ENCODE data around the gene SNAPIN.

DNA sequence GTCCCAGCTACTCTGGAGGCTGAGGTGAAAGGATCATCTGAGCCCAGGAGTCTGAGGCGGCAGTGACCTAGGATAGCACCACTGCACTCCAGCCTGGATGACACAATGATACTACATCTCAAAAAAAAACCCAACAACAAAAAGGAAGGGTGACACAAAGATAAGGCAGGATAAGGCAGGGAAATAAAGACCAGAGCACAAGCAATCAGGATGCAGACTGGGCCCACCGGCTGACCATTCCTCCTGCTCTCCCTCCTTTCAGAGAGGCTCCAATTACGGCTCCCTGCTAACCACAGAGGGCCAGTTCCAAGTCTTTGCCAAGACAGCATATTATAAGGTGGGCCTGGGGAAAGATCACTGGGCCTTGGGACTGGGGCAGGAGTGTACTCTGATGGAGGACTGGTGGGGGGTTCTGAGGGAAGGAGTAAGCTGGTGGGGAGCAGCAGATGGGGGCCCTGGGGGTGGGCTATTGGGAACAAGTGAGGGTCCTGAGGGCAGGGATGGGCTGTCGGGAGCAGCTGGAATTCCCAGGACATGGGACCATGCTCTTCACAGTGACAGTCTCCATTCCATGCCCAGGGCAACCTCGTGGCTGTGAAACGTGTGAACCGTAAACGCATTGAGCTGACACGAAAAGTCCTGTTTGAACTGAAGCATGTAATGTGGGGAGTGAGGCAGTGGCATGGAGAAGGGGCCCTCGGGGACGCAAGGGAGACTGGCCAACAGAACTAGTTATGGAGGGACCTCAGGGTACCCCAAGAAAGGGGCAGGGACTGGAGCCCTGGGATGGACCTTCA is 27.2 kb downstream of the SNAPIN start:
- TF ChIP-seq CTCF (IDR thresholded peaks at IDR 0.05) (no peak), POLR2A (IDR thresholded peaks at IDR 0.05) (no peak)
